Suprapubic skin (tissue), 4 donors: ENCODE measurements around the gene LRSAM1.

Experiments used
- EP300 ChIP-seq: sonication (generic); formaldehyde crosslinking; IDR thresholded peaks from one replicate; pipeline ENCODE4 v1.6.1; 2017; ENCODE audit warnings: antibody characterized with exemption
- POLR2A ChIP-seq, 2 donors: fragments of 450-650 bp; IDR thresholded peaks; one replicate each; pipeline ENCODE4 v1.6.1; 2017; ENCODE audit warnings: antibody characterized with exemption in 2 of 2, mild to moderate bottlenecking in 2 of 2, moderate library complexity in 2 of 2
- POLR2AphosphoS5 ChIP-seq, 3 donors: sonication (generic); formaldehyde crosslinking; IDR thresholded peaks; one replicate each; pipeline ENCODE4 v1.6.1; 2017; ENCODE audit warnings: antibody characterized with exemption in 3 of 3
- TF ChIP-seq, protein P1 (sequence below), 2 donors: fragments of 200-600 bp in 1 of 2; fragments of 450-650 bp in 1 of 2; sonication (generic) in 1 of 2; IDR thresholded peaks; one replicate each; pipeline ENCODE4 v1.5.1; 2016 to 2019; ENCODE audit warnings: antibody characterized with exemption in 2 of 2, mild to moderate bottlenecking in 1 of 2, moderate library complexity in 1 of 2

DNA sequence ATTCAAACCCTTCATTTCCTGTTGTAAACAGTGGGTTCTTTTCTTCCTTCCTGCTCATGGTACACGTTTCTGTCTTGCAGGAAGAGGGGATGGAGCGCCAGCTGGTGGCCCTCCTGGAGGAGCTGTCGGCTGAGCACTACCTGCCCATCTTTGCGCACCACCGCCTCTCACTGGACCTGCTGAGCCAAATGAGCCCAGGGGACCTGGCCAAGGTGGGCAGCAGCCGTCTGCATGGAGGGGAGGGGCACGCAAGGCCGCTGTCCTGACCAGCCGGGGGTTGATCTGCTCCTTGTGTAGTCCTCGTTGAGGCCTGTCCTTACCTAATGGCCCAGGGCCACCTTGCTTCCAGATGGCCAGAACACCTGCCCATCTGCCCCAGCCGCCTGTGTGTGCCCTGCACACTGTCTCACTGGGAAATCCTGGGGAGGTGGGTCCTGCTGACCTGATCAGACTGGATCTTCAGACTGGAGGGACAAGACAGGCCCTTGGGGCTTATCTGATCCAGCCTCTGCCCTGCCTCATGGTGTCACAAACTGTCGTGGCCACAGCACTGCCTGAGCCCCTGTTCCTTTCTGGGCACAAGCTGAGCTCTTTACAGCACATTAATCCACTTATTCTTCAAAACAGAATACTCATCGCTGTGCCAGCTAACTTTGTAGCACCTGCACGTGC lies 44.7 kb downstream of the LRSAM1 start:
- TF ChIP-seq, protein P1, sequence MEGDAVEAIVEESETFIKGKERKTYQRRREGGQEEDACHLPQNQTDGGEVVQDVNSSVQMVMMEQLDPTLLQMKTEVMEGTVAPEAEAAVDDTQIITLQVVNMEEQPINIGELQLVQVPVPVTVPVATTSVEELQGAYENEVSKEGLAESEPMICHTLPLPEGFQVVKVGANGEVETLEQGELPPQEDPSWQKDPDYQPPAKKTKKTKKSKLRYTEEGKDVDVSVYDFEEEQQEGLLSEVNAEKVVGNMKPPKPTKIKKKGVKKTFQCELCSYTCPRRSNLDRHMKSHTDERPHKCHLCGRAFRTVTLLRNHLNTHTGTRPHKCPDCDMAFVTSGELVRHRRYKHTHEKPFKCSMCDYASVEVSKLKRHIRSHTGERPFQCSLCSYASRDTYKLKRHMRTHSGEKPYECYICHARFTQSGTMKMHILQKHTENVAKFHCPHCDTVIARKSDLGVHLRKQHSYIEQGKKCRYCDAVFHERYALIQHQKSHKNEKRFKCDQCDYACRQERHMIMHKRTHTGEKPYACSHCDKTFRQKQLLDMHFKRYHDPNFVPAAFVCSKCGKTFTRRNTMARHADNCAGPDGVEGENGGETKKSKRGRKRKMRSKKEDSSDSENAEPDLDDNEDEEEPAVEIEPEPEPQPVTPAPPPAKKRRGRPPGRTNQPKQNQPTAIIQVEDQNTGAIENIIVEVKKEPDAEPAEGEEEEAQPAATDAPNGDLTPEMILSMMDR (IDR thresholded peaks at IDR 0.05) = no peak
- TF ChIP-seq POLR2AphosphoS5 (IDR thresholded peaks at IDR 0.05) (no peak), POLR2A (IDR thresholded peaks at IDR 0.05) (no peak), EP300 (no peak)
